ENCODE results near the gene CPLX3.

Gene CPLX3

GRCh38 chr15:74804935-74805334, 21.5 kb upstream of the CPLX3 start:
- no peak for DNase-seq

- no peak for DNase-seq
These were observed 19.1 kb upstream of the CPLX3 start for GRCh38 chr15:74807282-74807681.

- DNase-seq, result no peak
These were observed 18.2 kb upstream of the CPLX3 start for GRCh38 chr15:74808078-74808839.

- no peak for DNase-seq
These were observed 17.6 kb upstream of the CPLX3 start for GRCh38 chr15:74808840-74809229.

DNA sequence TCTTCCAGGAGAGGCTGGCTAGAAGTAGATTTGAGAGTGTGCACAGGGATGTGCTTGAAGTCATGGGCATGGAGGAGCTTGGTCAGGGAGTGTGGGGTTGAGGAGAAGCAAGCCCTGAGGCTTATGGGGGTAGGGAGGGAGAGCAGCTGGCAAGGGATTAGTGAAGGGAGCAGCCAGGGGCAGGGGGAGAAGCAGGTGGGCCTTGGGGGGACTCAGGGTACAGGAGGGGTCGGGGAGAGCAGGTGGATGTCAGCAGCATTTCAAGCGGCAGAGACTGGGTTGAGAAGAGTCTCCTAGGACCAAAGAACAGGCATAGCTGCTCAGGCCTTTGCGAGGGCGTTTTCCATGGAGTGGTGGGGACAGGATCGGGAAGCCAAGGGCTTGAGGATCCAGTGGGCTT, 17.2 kb upstream of the CPLX3 start:
- DNase-seq, result no peak

GRCh38 chr15:74809956-74810355, 16.5 kb upstream of the CPLX3 start:
- no peak for DNase-seq

DNA sequence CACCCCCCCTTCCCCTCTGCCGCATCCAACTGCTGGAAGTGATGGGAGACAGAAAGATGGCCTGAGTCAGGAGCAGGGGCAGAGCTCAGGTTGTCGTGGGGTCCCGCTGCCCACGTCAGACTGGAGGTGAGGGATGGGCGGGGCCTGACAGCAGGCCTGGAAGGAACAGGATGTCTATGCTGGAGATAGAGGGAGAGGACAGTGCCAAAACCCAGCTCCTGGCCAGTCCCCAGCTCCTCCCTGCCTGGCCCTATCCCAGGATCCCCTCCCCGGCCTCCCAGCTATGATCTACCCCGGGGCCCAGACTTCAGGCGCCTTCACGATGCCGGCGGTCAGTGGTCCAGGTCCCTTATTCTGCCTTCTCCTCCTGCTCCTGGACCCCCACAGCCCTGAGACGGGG, 13.9 kb upstream of the CPLX3 start, which contains the start of gene LMAN1L:
TSS of gene LMAN1L (plus strand) at position 303 of the 400 bp plus-strand sequence. CDS start at position 323, 20 bp downstream.
- no peak for DNase-seq

GRCh38 chr15:74815121-74815934, 11.1 kb upstream of the CPLX3 start:
- DNase-seq, result no peak

DNA sequence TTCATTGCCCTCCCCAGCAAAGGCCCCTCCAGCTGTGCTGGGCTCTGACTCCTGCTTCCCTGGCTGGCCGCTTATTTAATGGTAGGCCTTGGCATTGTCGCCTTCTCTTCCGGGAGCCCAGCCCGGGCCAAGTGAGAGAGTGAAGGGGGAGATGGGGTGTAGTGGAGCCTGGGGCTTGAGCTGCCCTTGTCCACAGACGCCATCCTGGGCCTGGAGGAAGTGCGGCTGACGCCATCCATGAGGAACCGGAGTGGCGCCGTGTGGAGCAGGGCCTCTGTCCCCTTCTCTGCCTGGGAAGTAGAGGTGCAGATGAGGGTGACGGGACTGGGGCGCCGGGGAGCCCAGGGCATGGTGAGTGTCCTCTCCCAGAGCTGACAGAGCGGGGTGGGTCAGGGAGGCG, 10.5 kb upstream of the CPLX3 start:
- DNase-seq, result no peak

- no peak for DNase-seq
These were observed 9.6 kb upstream of the CPLX3 start for GRCh38 chr15:74816624-74817369.

GRCh38 chr15:74817370-74817737, 9.1 kb upstream of the CPLX3 start:
- DNase-seq, result no peak

GRCh38 chr15:74820056-74820455, 6.4 kb upstream of the CPLX3 start:
- DNase-seq, result no peak

GRCh38 chr15:74821091-74821789, 5.2 kb upstream of the CPLX3 start:
- no peak for DNase-seq

GRCh38 chr15:74821790-74822158, 4.7 kb upstream of the CPLX3 start:
- no peak for DNase-seq

- DNase-seq, result no peak
These were observed 4.2 kb upstream of the CPLX3 start for GRCh38 chr15:74822233-74822632.

DNA sequence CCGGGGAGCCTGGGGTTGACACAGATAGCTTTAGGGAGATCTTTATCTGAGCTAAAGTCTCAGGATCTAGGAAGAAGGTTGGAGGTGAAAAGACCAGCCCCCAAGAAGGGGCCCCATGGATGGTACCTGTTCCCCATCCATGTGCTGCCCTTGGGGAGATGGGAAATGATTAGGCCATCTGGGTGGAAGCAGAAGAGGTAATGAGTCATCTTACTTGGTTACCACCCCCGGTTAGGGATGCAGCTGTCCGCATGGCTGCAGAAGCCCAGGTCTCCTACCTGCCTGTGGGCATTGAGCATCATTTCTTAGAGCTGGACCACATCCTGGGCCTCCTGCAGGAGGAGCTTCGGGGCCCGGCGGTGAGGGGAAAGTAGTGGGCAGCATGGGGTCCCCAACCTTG, 3.1 kb upstream of the CPLX3 start:
- DNase-seq, result no peak

DNA sequence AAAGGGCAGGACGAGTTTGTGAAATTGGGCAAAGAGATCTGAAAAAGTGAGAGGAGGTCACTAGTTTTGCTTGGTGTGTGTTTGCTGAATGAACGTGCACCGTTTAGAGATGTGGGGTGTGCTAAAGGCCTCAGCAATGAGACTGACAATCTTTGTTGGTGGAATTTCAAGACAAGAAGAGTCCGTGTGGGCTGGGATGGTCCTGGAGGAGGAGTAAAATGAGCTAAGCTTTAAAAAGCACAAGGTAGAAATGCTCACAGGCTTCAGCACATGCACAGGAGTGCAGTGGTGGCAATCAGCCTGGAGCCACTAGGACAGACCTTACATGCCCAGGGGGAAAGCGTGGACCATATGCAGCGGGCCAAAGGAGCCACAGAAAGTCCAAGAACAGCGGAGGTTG, 1.5 kb upstream of the CPLX3 start:
- DNase-seq, result no peak

DNA sequence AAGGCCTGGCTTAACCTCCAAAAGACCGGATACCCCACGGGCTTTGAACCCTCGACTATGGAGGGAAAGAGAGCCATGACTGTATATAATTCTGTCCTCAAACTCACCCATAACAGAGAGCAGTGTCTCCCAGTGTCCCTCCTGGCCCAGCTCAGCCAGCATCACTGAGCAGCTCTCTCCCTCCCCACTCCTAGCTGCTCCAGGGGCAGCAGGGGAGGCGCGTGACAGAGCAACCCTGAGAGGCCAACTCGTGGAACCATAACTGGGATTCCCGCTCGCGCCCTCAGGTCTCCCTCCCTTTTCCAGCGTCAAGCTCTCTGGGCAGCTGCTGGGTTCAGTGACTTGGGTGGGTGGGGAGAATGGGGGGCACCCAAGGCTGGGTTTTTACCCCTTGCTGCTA, 561 bp upstream of the CPLX3 start:
- DNase-seq, result no peak

GRCh38 chr15:74826921-74827320, 494 bp downstream of the CPLX3 start:
- no peak for DNase-seq

GRCh38 chr15:74827614-74828013, 1.2 kb downstream of the CPLX3 start:
- DNase-seq, result no peak

DNA sequence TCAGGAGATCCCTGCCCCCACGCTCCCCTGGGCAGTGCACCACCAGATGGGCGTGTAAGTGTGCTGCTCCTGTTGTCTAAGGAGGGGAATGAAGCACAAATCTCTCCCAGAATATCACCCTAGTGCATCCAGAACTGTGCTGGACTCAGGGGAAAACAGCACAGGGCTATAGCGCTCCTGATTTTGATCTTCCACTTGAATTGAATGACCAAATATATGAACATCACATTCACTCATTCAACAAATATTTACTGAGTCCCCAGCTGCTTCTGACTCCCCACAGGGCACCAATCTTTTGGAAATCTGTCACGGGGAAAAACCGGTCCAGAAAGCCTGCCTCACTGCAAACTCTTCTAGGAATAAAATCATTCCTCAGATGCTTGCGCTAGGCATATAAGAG, 2.4 kb downstream of the CPLX3 start:
- no peak for DNase-seq

DNA sequence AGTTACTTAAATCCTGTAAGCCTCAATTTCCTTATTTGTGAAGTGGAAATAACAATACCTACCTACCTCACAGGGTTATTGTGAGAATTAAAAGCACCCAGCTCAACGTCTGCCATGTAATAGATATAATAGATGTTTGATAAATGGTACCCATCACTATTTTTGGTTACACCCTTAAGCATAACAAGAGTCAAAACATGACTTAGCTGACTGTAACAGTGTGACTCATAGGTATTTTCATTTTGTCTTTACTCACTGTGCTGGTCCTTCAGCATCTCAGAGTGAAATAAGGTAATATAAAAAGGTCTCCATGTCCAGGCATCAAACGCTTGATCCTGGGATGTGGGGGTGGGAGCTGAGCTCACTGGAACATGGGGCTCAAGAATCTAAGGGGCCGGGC, 3.1 kb downstream of the CPLX3 start:
- no peak for DNase-seq

DNA sequence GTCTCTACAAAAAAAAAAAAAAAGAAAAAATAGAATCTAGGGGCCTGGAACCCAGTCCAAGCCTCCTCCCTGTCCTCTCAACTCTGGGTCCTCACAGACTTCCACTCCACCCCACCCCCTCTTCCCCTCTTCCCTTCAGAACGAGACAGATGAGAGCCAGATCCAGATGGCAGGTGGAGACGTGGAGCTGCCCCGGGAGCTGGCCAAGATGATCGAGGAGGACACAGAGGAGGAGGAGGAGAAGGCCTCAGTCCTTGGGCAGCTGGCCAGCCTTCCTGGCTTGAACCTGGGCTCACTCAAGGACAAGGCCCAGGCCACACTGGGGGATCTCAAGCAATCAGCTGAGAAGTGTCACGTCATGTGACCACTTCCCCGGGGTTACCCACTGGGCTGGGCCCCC, 3.6 kb downstream of the CPLX3 start:
- no peak for DNase-seq
